GM12873 (cell line): ENCODE measurements around the gene TOR1AIP1.

ENCODE experiments used
- CTCF ChIP-seq: IDR thresholded peaks from 2 replicates; pipeline ENCODE4 v1.5.1; 2012; ENCODE audit warnings: low read depth, mild to moderate bottlenecking, moderate library complexity, low read length, control low read depth; ENCODE audit not compliant: insufficient read depth; ENCODE audit errors: missing control alignments

TOR1AIP1 gene

DNA sequence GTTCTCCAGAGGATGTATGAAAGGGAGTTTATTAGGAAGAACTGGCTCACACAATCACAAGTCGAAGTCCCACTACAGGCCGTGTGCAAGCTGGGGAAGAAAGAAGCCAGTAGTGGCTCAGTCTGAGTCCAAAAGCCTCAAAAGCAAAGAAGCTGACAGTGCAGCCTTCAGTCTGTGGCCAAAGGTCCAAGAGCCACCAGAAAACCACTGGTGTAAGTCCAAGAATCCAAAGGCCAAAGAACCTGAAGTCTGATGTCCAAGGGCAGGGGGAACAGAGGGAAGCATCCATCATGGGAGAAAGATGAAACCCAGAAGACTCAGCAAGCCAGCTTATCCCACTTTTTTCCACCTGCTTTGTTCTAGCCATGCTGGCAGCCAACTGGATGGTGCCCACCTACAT, 51.1 kb downstream of the TOR1AIP1 start:
- TF ChIP-seq CTCF = no peak

DNA sequence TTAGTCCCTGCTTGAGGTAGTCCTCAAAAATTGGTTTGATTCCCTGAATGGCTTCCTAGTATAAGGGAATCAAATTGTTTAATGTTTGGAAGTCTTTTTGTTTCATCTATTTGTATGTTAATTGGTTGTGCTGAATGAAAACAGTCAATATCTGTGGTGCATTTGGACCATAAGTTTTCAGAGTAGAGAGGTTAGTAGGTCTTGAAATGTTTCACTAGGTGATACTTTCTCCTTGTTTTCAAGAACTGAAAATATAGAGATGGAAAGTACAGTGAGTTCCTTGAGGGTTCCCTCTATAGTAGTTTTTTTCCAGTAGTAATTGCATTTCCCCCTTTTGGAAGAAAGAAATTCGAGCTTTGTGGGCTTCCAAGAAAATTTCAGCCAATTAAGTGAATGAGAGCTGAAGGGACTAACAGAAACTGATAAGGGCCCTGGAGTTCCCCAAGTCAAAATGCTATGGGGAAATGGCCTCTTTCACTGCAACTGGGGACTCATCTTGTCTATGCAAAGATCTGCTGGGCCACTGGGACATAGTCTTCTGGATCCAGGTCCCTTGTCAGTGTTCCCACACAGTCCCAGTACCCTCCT, 53.9 kb downstream of the TOR1AIP1 start:
- TF ChIP-seq CTCF = no peak

GRCh38 chr1:179937668-179938254, 55.7 kb downstream of the TOR1AIP1 start:
- no peak for TF ChIP-seq CTCF

GRCh38 chr1:179938752-179939151, 56.7 kb downstream of the TOR1AIP1 start:
- TF ChIP-seq CTCF = no peak

GRCh38 chr1:179939941-179940340, 57.9 kb downstream of the TOR1AIP1 start:
- TF ChIP-seq CTCF = no peak

- TF ChIP-seq CTCF = no peak
These were observed 59.4 kb downstream of the TOR1AIP1 start for GRCh38 chr1:179941454-179941853.

- TF ChIP-seq CTCF = no peak
These were observed 68.6 kb downstream of the TOR1AIP1 start for GRCh38 chr1:179950651-179951050.
